Amygdala (tissue), 56 donors: ENCODE measurements around the gene CNPY3.
"Not testable (repeated sequence)": the region's sequence is repeated elsewhere in the genome, so short reads cannot be mapped to it uniquely, and the experiment has no call there.

Experiments used
- DNase-seq, 56 donors: peaks; one replicate each; lab custom pipeline; 2025; lab: John Stamatoyannopoulos, UW

CNPY3 gene

DNA sequence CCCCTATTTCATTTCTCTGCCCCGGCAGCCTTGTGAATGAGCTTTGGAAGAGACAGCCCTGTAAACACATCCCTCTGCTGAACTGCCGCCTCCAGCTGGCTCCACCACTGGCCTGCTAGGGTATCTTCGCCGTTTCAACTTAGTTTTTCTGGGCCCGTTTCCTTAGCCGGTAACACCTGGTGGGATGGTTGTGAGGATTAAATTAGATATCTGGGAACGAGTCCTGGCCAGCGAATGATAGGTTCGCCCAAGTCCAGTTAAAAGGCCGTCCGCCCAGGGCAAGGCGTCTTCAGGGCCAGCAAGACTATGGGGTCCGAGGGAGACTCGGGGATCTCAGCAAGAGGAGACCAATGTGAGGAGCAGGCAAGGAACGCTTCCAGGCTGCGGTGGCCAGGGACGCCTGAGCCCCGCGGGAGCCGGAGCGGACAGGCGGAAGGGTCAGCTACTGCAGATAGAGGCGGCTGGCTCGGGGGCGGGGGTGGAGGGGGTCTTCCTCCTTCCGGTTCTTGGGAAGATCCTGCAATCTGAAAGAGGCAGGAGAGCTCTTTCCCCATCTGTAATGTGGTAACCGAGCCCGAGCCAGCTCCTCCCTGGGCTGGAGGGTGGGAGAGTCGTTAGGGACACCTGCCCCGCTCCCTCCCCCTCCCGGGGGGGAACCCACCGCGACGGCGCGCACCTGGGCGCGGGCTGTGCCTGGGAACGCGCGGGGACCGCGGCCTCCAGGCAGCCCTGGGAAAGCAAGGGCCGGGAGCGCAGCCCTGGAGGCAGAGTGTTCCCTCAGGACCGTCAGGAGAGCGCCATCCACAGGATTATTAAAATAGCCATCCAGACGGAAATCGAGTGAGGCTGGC is 17.9 kb upstream of the CNPY3 start:
- DNase-seq: no peak

DNA sequence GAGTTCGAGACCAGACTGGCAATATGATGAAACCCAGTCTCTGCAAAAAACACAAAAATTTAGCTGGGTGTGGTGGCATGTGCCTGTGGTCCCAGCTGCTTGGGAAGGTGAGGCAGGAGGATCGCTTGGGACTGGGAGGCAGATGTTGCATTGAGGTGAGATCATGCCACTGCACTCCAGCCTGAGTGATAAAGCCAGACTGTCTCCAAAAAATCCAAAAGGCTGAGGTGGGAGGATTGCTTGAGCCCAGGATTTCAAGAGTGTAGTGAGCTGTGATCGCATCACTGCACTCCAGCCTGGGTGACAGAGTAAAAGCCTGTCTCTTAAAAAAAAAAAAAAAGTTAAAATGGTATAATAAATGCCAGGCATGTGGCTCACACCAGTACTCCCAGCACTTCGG is 14.7 kb upstream of the CNPY3 start:
- no peak for DNase-seq

DNA sequence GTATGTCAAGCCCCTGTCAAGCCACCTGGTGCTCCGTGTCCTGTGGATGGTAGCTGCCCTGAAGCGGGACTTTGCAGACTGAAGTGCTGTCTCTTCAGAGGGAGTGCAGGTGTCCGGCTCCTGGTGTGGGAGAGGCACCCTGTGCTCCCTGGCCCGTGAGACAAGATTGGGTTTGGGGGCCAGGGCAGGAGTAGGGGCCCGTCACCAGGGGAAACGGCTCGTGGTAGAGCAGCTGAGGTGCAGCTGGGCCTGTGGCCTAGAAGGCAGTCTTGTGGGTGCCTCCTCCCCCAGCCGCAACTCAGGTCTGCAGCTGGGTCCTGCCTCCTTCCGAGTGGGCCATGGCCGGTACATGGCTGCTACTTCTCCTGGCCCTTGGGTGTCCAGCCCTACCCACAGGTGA is 13.5 kb upstream of the CNPY3 start, which contains the start of gene PTCRA:
TSS of gene PTCRA (plus strand) at position 322 of the 400 bp plus-strand sequence. CDS start at position 339, 17 bp downstream.
- no peak for DNase-seq

DNA sequence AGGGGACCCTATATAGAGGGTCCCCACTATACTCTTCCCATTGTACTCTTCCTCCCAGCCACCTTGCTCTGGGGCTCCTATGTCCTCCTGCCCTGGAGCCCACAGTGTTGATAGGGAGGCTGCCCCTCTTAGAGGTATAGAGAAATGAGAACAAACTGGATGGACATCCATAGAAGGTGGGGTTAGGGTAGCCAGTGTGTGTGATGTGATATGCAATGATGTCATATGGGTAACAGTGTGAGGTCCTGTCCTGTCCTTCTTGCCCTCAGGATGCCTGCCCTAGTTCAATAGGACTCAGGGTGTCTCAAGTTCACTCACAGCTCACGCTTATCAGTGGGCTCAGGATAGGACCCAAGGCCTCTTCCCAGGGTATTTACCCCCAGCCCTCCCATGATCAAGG is 13.0 kb upstream of the CNPY3 start:
- no peak for DNase-seq

DNA sequence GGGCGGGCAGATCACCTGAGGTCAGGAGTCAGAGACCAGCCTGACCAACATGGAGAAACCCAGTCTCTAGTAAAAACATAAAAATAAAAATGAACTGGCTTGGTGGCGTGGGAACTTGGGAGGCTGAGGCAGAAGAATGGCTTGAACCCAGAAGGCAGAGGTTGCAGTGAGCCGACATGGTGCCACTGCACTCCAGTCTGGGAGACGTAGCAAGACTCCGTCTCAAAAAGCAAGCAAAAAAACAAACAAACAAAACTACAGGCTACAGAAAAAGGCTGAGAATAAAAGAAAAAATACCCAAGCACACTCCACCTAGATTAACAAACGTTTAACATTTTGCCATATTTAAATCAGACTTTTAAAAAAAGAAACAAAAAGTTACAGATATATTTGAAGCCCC is 7.5 kb upstream of the CNPY3 start:
- no peak for DNase-seq

GRCh38 chr6:42923666-42924065 is 5.6 kb upstream of the CNPY3 start:
- DNase-seq: no peak

DNA sequence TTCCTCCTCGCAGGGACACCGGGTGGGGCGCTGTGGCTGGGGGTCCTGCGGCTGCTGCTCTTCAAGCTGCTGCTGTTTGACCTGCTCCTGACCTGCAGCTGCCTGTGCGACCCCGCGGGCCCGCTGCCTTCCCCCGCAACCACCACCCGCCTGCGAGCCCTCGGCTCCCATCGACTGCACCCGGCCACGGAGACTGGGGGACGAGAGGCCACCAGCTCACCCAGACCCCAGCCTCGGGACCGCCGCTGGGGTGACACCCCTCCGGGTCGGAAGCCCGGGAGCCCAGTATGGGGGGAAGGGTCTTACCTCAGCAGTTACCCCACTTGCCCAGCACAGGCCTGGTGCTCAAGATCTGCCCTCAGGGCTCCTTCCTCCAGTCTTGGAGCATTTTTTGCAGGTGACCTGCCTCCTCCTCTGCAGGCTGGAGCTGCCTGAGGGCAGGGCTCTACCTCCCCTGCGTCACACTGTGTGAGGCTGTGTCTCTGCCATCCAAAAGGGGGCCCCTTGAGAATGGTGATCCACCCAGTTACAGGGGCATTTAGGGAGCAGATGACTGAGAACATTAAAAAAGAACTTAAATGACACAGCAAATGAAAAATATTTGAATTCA is 3.9 kb upstream of the CNPY3 start:
- no peak for DNase-seq

GRCh38 chr6:42929821-42930360 is 611 bp downstream of the CNPY3 start:
- DNase-seq: peak in 21 of 56 donors; percentile 7 to 69 (median 42)

DNA sequence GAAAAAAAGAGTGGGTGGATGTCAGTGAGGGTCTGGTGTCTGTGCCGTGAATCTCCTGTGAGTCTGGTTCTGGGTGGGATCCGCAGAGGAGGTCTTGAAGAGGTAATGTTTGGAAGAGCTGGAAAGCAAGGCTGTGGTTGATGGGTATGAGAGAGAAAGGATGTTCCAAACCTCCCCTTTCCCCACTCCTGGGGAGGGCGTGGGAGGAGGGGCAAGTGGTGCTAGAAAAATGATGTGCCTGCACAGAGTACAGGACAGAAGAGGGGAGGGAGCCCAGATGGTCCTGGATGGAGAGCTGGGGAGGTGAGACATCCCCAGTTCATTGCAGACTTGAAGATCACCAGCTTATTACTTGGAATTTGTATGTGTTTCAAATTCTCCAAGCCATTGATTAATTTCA is 3.1 kb downstream of the CNPY3 start:
- no peak for DNase-seq

DNA sequence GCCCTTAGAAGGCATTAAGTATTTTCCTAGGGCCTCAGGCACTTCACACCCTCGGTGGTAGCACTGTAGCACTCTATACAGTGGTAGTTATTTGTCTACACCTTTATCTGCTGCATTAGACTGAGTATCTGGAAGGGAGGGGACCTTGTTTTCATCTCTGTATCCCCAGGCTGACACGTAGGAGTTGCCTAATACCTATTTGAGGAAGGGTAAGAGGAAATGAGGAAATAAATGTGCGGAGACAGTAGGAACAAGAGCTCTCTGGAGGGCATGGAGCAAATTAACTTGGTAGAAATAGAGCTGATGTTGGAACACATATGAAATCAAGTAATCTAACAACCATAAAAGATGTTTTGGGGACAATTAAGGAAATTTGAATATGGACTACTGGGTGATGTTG is 3.9 kb downstream of the CNPY3 start:
- DNase-seq: no peak

DNA sequence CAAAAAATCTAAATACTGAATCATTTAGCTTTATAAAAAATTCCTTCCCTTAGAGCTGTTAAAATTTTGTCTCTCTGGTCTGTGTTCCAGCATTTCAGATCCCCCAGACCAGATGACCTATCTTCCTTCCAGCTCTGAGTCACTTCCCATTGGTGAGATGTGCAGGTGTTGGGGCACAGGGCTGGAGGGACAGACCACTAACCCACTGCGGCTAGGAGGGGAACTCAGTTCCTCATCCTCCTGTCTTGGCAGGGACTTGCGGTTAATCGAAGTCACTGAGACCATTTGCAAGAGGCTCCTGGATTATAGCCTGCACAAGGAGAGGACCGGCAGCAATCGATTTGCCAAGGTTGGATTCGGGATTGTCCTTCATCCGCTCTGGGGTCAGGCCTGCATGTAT is 6.0 kb downstream of the CNPY3 start:
- no peak for DNase-seq

DNA sequence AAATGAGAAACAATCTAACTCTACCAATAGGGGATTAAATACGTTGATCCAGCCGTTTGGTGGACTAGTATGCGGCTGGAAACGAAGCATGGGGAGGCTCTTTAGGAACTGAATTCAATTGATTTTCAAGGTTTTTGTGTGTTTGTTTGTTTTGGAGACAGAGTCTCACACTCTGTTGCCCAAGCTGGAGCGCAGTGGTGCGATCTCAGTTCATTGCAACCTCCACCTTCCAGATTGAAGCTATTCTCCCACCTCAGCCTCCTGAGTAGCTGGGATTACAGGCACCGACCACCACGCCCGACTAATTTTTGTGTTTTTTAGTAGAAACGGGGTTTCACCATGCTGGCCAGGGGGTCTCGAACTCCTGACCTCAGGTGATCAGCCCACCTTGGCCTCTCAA is 7.1 kb downstream of the CNPY3 start:
- no peak for DNase-seq

DNA sequence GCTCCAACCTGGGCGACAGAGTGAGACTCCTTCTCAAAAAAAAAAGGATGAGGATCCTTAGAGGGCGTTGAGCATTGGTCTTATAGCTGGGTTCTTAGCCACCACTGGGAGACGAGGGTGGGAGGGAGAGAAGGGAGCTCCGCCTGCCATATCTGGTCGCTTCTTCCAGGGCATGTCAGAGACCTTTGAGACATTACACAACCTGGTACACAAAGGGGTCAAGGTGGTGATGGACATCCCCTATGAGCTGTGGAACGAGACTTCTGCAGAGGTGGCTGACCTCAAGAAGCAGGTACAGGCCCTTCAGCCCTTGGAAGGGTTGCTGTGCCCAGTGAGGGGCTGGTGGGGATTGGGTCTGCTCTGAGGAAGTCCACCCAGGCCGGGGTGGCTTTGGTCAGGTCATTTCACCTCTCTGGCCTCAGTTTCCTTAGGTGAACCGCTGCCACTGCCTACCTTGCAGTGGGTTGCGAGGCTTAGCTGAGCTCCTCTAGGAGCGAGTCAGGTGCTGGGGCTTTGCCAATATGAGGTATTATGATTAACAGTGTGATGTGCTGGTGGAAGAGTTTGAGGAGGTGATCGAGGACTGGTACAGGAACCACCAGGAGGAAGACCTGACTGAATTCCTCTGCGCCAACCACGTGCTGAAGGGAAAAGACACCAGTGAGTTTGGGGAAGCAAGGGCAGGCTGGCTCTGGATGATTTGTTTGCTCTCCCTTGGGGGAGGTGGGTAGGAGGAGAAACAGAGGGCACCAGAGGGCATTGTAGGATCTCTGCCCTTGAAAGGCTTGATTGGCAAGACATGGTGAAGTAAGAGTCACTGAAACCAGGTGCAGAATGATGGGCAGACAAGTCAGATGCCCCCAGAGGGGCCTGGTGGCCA is 8.5 kb downstream of the CNPY3 start:
- DNase-seq: no peak

DNA sequence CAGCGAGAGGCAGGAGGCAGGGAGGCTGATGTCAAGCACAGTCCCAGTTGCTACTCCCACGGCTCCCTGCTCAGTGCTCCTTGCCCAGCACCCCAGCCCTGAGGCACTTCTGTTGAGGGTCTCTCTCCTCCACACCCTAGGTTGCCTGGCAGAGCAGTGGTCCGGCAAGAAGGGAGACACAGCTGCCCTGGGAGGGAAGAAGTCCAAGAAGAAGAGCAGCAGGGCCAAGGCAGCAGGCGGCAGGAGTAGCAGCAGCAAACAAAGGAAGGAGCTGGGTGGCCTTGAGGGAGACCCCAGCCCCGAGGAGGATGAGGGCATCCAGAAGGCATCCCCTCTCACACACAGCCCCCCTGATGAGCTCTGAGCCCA is 9.1 kb downstream of the CNPY3 start:
- DNase-seq: no peak

GRCh38 chr6:42938987-42939809 is 9.9 kb downstream of the CNPY3 start:
- no peak for DNase-seq

- DNase-seq: no peak
These were observed 10.5 kb downstream of the CNPY3 start for GRCh38 chr6:42939810-42940167.

DNA sequence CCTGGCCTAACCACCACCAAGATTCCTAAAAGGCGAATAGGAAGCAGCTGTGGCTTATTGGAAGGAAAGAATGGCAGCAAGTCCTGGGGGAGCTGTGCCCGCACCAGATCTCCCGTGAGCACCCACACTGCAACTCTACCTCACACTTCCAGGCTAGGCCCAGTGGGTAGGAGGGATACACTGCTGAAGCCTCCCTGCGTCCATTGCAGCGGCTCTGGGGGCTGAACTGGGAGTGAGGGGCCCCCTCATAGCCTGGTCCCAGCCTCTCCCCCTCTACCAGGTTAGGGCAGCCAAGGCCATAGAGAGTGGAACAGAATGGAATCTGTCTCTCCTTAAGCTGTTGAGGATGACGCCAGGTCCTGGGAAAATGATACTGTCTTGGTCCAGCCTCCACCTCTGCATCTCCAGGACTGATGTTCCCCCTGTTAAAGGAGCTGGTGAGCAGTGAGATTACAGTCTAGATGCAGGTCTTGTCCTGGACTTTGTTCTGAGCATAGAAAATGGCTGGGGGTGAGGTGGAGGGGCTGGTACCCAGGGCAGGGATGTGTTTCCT is 11.3 kb downstream of the CNPY3 start:
- DNase-seq: no peak

- DNase-seq: not testable (repeated sequence)
These were observed 12.1 kb downstream of the CNPY3 start for GRCh38 chr6:42941356-42941755.

- no peak for DNase-seq
These were observed 13.2 kb downstream of the CNPY3 start for GRCh38 chr6:42942444-42942843.

DNA sequence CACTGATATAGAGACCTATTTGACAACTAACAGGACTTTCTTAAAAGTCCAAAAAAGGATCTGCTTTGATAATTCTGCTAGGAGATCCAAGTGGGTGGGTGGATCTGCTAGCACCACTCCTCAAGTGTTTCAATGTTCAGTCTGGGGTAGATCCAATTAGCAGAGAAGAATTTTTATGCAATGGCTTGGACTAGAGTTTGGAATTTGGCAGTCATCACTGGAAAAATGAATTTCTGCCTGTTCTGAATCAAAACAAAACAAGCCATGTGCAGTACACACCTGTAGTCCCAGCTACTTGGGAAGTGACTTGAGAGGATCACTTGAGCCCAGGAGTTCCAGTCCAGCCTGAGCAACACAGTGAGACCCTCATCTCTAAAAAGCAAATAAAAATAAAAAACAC is 18.7 kb downstream of the CNPY3 start:
- no peak for DNase-seq
